ENCODE data around the gene SLC9A9. TPM values are rescaled to one million over a fixed set of nuclear protein-coding genes. Genes with fewer than 3 reads are reported as not detected.
A peak's percentile ranks its signal among the peaks of the same experiment; 100 is the strongest.

Gene SLC9A9
- total and polyA plus RNA-seq, 9 of the 15 experiments (the other 6 are each of a cell fraction or from before 2014, with no cell fraction given) = 0.03 to 0.13 TPM; not detected in 7

DNA sequence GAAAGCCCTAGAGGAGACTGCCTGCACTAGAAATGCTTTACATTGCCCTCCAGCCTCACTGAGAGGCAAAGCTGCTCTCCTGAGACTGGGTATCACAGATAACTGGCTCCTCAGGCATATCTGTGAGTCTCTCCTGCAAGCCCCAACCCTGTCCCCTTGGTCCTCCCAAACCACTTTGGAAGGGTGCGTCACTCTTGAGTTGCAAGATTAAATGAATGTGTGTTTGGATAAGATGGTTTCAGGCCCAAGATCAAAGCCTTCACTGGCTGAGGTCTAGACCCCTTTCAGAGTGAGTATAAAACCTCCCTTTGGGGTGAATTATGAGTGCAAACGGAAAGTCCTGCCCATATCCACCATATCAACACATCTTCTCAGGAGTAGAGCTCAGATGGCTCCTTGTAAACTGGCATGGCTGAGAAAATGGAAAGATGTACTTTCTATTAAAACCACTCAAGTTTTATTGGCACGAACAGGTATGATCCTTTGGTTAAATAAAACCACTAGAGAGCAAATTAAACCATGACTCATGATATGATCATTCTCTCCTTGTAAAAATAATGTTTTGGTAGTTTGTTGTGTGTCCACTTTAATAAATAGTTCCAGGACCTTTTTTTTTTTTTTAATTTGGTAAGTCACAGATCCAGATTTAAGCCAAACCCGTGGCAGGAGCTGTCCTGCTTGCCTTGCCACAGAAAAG is 564.7 kb downstream of the SLC9A9 start (continued):
- TF ChIP-seq, protein P1, sequence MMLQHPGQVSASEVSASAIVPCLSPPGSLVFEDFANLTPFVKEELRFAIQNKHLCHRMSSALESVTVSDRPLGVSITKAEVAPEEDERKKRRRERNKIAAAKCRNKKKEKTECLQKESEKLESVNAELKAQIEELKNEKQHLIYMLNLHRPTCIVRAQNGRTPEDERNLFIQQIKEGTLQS (IDR thresholded peaks at IDR 0.05) = peak; percentile 61
- TF ChIP-seq, protein P1 (CRISPR knock-in tag; conservative IDR thresholded peaks at IDR 0.05) = no peak
- TF ChIP-seq CAMTA2 (CRISPR knock-in tag; conservative IDR thresholded peaks at IDR 0.05) (no peak), ZFP30 (CRISPR knock-in tag; IDR thresholded peaks at IDR 0.05; ENCODE audit: borderline replicate concordance) (no peak), ESRRA (IDR thresholded peaks at IDR 0.05; ENCODE audit: borderline replicate concordance, low read depth) (no peak), ZNF347 (CRISPR knock-in tag; IDR thresholded peaks at IDR 0.05; ENCODE audit: low read depth) (no peak), NCOA2 (IDR thresholded peaks at IDR 0.05; ENCODE audit: partially characterized antibody in 2 of 2) (peak in 1 of 2 experiments; percentile 31), PTBP1 (IDR thresholded peaks at IDR 0.05; ENCODE audit: low read depth, low read length) (no peak), CHD4 (IDR thresholded peaks at IDR 0.05; ENCODE audit: insufficient read depth, insufficient replicate concordance, low read depth, low read length, poor library complexity, severe bottlenecking) (no peak), ESRRB (CRISPR knock-in tag; IDR thresholded peaks at IDR 0.05; ENCODE audit: borderline replicate concordance) (no peak), IRF2 (CRISPR knock-in tag; IDR thresholded peaks at IDR 0.05) (no peak), ZNF3 (CRISPR knock-in tag; IDR thresholded peaks at IDR 0.05) (no peak), STAT5A (IDR thresholded peaks at IDR 0.05; ENCODE audit: borderline replicate concordance, low read length) (peak; percentile 94), MYC (IDR thresholded peaks at IDR 0.05; ENCODE audit: low read depth, low read length) (no peak), MYC (CRISPR knock-in tag; IDR thresholded peaks at IDR 0.05; ENCODE audit: borderline replicate concordance, low read depth) (no peak), XRCC5 (IDR thresholded peaks at IDR 0.05; ENCODE audit: low read depth, low read length) (peak; percentile 28; the same call in 1 of the 2 replicates), NR2C2 (CRISPR knock-in tag; IDR thresholded peaks at IDR 0.05) (no peak), NR2C2 (tag; IDR thresholded peaks at IDR 0.05) (no peak), PHF20 (IDR thresholded peaks at IDR 0.05; ENCODE audit: partially characterized antibody) (no peak), PHB2 (IDR thresholded peaks at IDR 0.05; ENCODE audit: low read depth) (peak; percentile 74; the same call in 1 of the 2 replicates), TAL1 (IDR thresholded peaks at IDR 0.05) (peak; percentile 91)
- TF ChIP-seq, protein P2, sequence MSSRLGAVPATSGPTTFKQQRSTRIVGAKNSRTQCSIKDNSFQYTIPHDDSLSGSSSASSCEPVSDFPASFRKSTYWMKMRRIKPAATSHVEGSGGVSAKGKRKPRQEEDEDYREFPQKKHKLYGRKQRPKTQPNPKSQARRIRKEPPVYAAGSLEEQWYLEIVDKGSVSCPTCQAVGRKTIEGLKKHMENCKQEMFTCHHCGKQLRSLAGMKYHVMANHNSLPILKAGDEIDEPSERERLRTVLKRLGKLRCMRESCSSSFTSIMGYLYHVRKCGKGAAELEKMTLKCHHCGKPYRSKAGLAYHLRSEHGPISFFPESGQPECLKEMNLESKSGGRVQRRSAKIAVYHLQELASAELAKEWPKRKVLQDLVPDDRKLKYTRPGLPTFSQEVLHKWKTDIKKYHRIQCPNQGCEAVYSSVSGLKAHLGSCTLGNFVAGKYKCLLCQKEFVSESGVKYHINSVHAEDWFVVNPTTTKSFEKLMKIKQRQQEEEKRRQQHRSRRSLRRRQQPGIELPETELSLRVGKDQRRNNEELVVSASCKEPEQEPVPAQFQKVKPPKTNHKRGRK (tag; IDR thresholded peaks at IDR 0.05) = no peak
- TF ChIP-seq, protein P3, sequence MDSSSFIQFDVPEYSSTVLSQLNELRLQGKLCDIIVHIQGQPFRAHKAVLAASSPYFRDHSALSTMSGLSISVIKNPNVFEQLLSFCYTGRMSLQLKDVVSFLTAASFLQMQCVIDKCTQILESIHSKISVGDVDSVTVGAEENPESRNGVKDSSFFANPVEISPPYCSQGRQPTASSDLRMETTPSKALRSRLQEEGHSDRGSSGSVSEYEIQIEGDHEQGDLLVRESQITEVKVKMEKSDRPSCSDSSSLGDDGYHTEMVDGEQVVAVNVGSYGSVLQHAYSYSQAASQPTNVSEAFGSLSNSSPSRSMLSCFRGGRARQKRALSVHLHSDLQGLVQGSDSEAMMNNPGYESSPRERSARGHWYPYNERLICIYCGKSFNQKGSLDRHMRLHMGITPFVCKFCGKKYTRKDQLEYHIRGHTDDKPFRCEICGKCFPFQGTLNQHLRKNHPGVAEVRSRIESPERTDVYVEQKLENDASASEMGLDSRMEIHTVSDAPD (CRISPR knock-in tag; IDR thresholded peaks at IDR 0.05) = no peak
- TF ChIP-seq, protein P4, sequence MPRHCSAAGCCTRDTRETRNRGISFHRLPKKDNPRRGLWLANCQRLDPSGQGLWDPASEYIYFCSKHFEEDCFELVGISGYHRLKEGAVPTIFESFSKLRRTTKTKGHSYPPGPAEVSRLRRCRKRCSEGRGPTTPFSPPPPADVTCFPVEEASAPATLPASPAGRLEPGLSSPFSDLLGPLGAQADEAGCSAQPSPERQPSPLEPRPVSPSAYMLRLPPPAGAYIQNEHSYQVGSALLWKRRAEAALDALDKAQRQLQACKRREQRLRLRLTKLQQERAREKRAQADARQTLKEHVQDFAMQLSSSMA (CRISPR knock-in tag; IDR thresholded peaks at IDR 0.05) = no peak
